AG04450 (cell line): ENCODE data around the gene SRPK2. TPM values are rescaled to one million over a fixed set of nuclear protein-coding genes. Genes with fewer than 3 reads are reported as not detected.

ENCODE experiments used
- CTCF ChIA-PET: fragments of 300-600, 350-600 bp; formaldehyde crosslinking; extraction: SDS; loops from one replicate; lab custom pipeline; 2022; ENCODE audit warnings: antibody characterized with exemption, inconsistent platforms; lab: Charles Lee
- POLR2A ChIA-PET: fragments of 350-600 bp; formaldehyde crosslinking; extraction: SDS; loops from one replicate; lab custom pipeline; 2021; ENCODE audit warnings: antibody characterized with exemption, inconsistent platforms; lab: Yijun Ruan, JAX
- DNase-seq: peaks from one replicate; pipeline ENCODE4 v3.0.0-alpha.2; 2011; ENCODE audit warnings: low read depth, low spot score
- H3K27ac ChIP-seq: one replicate; pipeline ENCODE4 v1.5.1; 2012; ENCODE audit warnings: low read depth, low read length, control low read depth
- H3K27me3 ChIP-seq: one replicate; pipeline ENCODE4 v1.6.0; 2012; ENCODE audit warnings: low read length; ENCODE audit not compliant: control insufficient read depth, insufficient read depth
- H3K4me3 ChIP-seq: 2 replicates; pipeline ENCODE4 v1.5.1; 2011; ENCODE audit warnings: mild to moderate bottlenecking, low read depth, low read length, control low read depth
- H3K9me3 ChIP-seq: 2 replicates; pipeline ENCODE4 v1.5.1; 2012; ENCODE audit warnings: low read length; ENCODE audit not compliant: control insufficient read depth, insufficient read depth
- polyA plus RNA-seq: library from polyadenylated mRNA; depleted of rRNA; stranded (reverse); fragments of >200 nt; gene quantifications from 2 replicates; pipeline ENCODE4 v1.2.3, GENCODE V29; 2011
- TF ChIP-seq, protein P1 (sequence below): IDR thresholded peaks from 2 replicates; pipeline ENCODE4 v1.5.1; 2011; ENCODE audit warnings: low read depth, low read length, control low read depth, inconsistent platforms

SRPK2 gene
- polyA plus RNA-seq, 1 experiment, result 22.4 TPM

DNA sequence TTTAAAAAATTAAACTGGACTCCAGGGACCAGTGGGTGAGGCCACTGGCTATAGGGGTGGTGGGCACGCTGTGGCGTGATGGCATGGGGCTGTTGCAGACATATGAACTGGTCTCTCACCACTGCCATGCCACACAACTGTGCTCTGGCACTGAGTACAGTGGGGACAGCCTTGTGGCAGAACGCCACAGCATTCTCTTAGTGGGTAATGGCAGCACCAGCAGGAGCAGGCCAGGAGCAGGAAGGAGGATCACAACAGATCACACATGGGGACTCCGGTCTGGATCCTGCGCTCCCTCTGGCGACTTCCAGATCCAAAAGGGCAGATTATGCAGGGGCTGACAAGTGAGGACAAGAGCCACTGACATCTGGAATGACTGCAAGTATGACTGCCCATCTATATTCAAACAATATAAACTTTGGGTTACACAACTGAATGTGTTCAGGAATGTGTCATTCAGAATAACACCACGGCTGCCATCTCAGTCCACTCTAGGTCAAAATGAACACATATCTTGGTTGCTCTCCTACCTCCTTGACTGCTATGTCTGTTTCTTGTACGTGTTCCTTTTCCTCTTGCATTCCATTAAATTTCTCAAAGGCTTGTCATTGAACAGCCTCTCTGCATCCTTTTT is 198.7 kb downstream of the SRPK2 start:
- DNase-seq, result no peak
- TF ChIP-seq, protein P1, sequence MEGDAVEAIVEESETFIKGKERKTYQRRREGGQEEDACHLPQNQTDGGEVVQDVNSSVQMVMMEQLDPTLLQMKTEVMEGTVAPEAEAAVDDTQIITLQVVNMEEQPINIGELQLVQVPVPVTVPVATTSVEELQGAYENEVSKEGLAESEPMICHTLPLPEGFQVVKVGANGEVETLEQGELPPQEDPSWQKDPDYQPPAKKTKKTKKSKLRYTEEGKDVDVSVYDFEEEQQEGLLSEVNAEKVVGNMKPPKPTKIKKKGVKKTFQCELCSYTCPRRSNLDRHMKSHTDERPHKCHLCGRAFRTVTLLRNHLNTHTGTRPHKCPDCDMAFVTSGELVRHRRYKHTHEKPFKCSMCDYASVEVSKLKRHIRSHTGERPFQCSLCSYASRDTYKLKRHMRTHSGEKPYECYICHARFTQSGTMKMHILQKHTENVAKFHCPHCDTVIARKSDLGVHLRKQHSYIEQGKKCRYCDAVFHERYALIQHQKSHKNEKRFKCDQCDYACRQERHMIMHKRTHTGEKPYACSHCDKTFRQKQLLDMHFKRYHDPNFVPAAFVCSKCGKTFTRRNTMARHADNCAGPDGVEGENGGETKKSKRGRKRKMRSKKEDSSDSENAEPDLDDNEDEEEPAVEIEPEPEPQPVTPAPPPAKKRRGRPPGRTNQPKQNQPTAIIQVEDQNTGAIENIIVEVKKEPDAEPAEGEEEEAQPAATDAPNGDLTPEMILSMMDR, result no peak
- CTCF ChIA-PET, result no interaction called here
- no peak overlapping the region for H3K4me3 ChIP-seq
- H3K9me3 ChIP-seq, result no peaks in the 10 kb centered on the region
- H3K27me3 ChIP-seq, result no peaks in the 10 kb centered on the region
- H3K27ac ChIP-seq, result no peak overlapping the region
- POLR2A ChIA-PET, result no interaction called here

DNA sequence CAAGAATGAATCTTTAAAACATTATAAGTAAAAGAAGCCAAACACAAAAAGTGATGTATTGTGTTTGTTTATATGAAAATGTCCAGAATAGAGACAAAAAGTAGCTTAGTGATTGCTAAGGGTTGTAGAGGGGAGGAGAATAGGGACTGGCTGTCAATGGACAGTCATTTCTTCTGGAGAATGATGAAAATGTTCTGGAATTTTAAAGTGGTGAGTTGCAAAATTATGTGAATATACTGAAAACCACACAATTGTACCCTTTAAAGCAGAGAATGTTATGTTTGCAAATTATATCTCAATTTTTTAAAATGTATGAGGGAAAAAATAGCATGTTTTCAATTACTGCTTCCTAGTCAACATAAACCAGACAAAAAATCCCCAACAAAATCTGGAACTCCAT is 200.5 kb downstream of the SRPK2 start:
- CTCF ChIA-PET, result no interaction called here
- no peaks in the 10 kb centered on the region for H3K27me3 ChIP-seq
- POLR2A ChIA-PET, result no interaction called here
- H3K4me3 ChIP-seq, result no peak overlapping the region
- DNase-seq, result no peak
- TF ChIP-seq, protein P1, result no peak
- H3K27ac ChIP-seq, result no peak overlapping the region
- no peaks in the 10 kb centered on the region for H3K9me3 ChIP-seq

DNA sequence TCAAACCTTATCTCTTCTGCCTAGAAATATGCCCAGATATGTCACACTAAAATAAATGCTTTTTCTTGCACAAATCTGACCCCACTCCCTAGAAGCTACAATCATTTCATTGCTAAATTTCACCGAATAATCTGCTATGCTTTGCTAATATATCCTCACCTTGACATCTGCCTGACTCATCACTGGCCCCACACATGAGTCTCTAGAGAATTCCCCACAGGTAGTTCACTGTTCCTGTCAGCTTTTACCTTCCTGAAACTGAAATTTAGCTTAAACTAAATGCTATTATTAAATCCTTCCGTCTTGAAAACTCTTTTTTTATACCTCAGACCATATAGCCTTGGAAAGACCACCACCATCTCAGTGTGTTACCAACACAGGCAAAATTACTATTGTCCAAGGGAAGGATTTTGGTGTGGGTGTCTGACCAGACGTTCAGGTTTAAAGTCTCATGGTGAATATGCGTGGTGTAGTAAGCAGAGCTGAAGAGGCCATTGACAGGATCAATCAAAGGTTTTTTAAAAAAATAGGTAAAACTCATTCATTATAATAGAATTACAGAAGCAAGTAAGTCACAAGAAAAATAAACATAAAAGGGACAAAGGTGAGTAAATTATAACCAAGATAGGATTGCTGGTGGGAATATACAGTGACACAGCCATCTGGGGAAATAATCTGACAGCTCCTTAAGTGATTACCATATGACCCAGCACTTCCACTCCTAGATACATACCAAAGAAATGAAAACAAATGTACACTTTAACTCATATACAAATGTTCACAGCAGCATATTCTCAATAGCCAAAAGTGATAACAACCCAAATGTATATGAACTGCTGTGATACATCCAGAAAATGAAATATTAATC is 201.2 kb downstream of the SRPK2 start:
- no peaks in the 10 kb centered on the region for H3K27me3 ChIP-seq
- TF ChIP-seq, protein P1, result no peak
- POLR2A ChIA-PET, result no interaction called here
- no peaks in the 10 kb centered on the region for H3K9me3 ChIP-seq
- H3K4me3 ChIP-seq, result no peak overlapping the region
- CTCF ChIA-PET, result no interaction called here
- no peak overlapping the region for H3K27ac ChIP-seq
- no peak for DNase-seq

DNA sequence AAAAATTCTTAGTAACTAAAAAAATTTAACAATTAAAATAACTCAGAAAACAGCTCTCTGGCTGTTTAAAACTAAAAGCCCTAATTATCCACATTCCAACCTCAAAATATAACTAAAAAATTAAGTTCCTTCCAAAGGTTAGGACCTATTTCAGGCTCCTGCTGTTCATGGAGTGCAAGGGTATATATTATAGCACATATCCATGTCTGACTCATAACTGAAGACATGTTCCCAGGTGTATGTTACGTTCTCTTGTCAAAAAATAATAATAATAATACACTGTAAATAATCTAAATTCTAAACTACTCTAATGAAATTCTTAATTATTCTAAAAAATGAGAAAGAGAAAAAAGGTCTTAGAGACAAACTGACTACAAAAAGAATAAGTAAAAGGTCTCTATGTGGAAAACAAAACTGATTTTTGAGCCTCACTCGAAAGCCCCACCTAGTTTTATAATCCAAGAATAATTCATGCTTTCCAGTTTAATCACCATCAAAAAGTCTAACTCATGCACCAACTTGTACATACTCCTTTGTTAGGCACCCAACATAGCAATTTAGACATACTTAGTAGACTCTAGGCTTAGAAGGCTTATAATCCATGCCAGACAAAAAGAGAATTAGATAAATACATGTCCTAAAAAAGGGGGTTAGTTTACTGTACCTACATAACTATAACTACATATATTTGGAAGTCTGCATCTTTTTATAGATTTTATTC is 203.3 kb downstream of the SRPK2 start:
- H3K4me3 ChIP-seq, result no peak overlapping the region
- ChIA-PET POLR2A (no interaction called here), CTCF (no interaction called here)
- no peaks in the 10 kb centered on the region for H3K27me3 ChIP-seq
- TF ChIP-seq, protein P1, result no peak
- no peak overlapping the region for H3K27ac ChIP-seq
- no peaks in the 10 kb centered on the region for H3K9me3 ChIP-seq
- no peak for DNase-seq
